Brain pericyte (primary cell): ENCODE data around the gene ZFPM1.

Experiments
- DNase-seq: peaks from one replicate; pipeline ENCODE4 v3.0.0-alpha.2; 2012; ENCODE audit warnings: low read depth, low spot score

ZFPM1 gene

DNA sequence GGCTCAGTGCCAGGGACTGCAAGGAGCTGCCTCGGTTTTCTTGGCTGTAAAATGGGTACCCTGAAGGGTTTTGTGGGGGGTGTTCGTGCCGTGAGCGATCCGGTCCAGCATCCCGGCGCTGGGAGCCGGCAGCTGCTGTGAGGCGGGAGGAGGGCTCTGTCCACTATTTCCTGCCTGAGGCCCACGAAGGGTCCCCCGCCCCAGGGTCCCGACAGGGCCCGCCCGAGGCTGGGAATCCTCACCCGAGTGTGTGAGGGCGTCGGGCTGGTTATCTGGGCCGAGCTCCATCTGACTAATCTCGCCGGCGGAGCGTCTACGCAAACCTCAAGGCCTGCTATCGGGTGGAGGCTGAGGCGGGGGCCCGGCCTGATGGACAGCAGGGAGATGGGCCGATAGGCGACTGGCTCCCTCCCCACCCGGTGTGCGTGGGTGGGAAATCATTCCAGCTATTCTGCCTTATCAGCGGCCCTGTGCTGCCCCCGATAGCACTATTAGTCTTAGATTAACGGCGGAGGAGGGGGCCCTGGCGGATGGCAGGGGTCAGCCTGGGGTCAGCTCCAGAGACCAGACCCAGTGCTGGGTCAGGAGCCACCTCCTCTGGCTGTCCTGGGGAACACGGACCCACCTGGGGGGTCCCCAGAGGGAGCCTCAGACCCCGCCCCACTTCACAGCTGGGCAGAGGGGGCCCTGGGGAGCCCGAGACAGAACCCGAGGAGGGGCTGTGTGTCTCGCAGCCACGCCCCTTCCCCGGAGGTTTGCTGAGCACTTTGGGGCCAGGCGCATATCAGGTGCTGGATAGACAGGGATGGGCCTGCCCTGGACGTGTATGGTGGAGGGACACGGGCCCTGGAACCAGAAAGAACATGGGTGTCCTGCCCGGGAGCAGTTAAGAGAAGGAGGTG lies 44.7 kb downstream of the ZFPM1 start:
- no peak for DNase-seq

DNA sequence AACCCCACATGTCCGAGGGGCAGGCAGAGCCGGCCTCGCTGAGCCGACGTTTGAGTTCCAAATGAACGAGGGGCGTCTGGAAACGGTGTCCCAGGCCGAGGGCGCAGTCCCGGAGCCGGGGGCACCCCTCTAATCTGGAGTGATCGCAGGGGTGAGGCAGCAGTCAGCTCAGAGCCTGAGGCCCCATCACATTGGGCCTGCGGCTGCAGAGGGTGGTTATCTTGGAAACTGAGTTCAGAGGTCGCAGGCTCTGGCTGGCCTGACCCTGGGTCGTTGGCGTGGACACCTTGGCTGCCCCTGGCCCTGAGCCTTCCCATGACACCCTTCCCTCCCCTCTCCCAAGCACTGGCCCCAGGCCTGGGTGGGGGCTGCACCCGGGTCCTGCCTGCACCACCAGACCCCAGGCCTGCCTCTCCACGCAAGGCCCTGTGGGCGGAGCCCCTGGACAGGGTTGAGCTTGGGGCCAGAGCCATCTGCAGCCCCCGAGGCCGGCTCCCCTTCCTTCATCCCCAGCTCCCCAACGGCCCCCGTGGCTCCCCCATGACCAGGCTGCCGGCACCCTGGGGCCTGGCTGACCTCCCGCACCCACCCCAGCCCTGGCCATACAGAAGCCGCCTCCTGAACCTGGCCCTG lies 45.6 kb downstream of the ZFPM1 start:
- no peak for DNase-seq

DNA sequence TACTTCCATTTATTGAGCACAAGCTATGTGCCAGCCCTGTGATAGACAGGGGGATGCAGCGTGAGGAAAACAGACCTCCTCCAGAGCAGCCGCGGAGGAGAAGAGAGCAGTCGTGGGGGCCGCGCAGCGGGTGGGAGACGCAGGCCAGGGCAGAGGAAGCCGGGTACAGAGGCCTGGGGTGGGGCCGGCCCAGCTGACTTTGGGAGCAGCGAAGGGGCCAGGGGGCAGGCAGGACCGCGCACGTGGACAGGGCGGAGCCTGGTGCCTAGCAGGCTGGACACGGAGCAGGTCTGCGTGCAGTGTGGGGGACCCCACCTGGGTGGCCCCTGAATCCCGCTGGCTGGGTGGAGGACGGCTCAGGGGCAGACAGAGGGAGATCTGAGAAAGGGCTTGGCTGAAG lies 46.2 kb downstream of the ZFPM1 start:
- no peak for DNase-seq

DNA sequence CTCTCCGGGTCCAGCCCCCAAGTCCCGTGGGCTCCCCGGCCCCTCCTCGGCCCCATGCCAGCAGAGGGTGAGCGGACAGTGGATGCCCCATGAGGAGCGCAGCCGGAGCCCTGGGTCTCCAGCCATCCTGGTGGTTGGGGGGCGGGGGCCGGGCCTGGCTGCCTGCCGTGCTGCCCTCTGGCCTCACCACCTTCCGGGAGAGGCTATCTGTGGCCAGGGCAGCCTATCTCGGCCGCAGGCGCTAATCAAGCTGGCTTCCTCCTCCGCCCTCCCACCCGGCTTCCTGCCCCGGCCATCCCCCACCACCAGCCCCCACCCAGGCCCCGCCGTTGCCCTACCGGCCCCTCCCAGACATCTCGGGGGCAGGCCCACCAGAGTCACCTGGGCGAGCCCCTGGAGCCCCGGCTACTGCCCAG lies 46.8 kb downstream of the ZFPM1 start:
- no peak for DNase-seq

DNA sequence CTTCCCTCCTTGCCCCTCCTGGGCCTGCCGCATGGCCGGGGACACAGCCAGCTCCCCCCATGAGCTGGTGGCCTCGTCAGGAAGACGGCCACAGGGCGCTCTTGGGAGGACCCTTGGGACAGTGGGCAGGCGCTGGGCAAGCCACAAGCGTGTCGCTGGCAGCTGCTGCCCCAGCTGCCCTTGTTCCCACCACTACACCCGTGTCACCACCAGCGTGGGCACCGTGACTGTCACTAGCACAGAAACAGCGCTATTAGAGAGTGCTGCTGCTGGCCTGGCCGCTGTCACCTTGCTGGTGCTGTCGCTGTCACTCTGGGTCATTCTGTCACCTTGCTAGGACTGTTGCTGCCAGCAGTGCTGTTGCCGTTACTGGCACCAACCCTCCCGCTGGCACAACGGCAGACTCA lies 47.2 kb downstream of the ZFPM1 start:
- DNase-seq = no peak

DNA sequence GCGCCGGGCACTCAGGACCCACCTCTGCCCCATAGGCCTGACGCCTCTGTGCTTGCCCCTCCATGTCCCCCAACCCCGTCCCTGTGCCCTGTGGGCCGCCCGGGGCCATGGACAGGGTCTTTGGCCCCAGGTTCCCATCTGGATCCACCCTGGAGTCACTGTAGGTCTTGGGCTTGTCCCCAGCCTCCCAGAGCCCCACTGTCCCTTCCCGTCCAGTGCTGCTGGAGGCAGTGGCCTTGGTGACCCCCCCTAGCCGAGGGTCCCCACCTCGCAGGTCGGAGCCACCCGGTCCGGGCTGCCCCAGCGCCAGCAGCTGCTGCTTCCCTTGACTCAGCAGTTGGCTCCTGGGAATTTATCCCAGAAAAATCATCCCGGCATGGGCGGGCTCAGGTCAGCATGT lies 49.3 kb downstream of the ZFPM1 start:
- DNase-seq = no peak

DNA sequence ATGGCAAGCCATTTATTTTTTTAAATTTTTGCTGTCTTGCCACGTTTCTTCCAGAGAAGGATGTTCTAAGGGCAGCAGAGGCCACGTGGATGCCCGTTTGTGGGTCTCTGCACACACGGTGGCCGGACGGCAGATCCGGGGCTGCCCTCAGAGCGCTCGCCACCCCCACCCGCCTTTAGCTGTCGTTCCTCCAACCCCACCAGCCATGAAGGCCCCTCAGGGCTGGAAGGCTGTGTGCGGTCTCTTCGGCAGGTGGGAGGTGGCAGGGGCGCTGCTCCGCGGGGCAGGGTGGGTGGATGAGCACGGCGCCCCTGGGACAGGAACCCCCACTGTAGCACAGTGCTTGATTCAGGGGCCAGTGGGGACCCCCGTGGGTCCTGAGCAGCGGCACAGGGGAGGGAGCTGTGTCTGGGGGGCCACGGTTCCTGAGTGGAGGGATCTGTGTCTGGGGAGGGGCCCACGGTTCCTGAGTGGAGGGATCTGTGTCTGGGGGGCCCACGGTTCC lies 49.7 kb downstream of the ZFPM1 start:
- no peak for DNase-seq

DNA sequence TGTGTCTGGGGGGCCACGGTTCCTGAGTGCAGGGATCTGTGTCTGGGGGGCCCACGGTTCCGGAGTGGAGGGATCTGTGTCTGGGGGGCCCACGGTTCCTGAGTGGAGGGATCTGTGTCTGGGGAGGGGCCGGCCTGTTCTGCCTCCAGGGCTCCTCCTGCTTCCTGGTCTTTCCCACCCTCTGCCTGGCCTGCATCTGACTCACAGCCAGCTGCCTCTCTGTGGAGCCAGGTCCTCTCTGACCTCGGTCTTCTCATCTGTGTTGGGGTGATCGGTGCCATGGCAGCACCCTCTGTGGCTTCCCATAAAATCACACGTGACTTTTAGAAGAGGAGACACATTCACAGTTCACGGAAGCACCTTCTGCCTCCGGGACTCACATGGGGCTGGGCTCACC lies 50.3 kb downstream of the ZFPM1 start:
- DNase-seq = no peak

DNA sequence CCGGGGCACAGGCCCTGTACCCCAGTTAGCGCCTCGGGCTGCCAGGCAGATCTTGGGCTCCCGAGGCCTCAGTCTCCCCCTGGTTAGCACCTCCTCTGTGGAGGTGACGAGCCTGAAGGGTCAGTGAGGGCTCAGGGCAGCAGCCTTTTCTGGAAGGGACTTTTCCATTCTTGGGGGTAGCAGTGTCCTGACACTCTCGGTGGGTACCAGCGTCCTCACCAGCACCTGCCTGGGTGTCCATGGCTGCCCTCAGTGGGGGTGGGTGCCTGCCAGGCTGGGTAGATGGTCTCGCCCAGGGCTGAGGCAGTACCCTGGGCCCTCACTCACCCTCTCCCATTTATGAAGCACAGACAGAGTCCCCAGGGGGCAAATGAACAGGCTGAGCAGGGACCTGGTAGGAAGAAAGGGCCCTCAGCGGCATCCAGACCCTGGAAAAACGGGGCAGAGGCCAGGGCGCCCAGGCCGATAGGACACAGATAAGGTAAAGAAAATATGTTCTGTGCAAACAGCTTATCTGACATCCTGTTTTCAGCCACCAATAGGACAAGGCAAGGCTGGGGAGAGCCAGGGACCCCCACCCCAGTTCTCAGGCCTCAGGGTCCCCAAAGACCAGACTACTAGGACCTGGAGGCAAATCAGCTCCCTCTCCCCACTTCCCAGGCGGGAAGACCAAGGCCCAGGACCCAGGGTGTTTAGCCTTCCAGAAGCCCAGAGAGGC lies 50.9 kb downstream of the ZFPM1 start:
- DNase-seq = no peak

DNA sequence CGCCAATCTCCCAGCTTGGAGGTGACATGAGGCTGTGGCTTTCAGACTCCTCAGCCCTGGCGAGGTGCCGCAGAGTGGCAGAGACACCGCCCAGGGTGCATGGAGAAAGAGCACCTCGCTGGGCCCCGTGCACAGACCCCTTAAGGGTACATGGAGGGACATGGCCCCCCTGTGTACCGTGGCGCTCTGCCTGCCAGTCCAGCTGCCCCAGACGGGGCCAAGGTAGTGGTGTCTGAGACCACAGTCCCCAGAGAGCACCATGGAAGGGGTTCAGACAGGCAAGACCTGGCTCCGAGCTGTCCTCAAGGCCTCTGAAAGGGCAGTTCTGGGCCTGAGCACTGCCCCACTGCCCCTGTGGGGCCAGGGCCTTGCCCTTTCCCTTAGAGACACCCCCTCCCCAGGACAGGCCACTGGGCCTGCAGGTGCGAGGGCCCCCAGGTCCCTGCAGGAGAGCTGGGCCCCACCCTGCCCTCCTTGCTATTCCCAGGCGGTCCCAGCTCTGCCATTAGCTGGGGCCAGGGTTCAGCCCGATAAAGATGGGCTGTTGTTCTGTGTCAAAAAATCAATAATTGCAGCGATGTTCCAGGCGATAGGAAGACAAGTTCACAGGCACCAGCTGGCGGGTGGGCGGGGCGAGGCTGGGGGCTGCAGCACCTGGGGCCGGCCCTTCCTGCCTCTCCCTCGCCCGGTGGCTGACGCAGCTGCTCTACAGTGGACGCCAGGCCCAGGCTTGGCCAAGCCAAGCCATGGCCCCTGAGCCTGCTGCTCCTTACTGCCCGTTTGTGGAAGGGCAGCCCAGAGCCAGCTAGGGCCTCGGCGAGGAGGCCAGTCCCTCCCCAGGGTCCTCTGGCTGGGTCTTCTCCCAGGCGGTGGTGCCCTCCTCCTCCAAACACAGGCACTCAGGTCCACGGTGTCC lies 51.7 kb downstream of the ZFPM1 start:
- no peak for DNase-seq

DNA sequence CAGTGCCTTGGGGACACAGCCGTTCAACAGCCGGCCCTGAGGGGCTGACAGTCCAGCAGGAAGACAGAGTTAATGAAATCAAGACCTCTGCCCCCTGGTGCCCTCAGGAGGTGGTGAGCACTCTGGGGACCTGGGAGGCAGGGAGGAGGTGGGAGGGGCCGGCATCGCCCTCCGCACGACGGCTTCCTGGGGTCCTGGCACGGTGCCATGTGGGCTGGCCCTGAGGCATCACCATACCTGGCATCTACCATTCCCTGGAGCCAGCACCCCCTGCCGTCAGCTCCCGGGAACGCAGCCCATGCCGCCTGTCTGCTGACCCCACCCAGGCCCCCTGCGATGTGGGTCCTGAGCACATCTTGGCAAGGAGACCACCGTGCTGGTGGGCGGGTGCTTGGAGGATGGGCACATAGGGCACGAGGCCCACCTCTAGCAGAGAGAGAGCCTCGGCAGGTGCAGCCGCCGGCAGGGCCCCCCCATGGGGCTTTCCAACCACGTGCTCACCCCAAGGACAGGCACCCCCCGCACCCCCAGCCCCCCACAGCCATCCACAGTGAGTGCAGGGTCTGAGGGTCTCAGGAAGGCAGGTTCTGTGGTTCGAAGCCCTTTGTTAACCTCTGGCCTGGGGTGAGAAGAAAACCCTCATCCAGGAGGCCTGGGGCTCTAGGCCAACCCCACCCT lies 52.5 kb downstream of the ZFPM1 start:
- no peak for DNase-seq

DNA sequence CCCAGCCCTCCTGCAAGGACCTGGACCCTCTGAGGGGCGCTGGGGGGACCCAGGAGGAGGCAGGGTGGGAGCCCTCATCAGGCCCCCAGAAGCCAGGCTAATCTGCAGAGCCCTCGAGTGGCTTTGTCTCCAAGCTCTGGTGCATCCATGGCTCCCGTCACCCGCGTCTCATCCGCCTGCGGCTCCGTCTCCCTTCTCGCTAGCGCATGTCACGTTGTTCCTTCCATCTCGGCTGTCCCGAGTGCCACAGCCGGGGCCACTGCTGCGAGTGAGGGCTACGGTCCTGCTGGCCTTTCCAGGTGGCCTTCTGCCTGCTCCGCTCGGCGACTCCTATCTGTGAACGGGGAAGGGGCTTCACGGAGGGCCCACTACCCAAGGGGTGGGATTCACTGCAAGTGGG lies 53.6 kb downstream of the ZFPM1 start:
- no peak for DNase-seq

DNA sequence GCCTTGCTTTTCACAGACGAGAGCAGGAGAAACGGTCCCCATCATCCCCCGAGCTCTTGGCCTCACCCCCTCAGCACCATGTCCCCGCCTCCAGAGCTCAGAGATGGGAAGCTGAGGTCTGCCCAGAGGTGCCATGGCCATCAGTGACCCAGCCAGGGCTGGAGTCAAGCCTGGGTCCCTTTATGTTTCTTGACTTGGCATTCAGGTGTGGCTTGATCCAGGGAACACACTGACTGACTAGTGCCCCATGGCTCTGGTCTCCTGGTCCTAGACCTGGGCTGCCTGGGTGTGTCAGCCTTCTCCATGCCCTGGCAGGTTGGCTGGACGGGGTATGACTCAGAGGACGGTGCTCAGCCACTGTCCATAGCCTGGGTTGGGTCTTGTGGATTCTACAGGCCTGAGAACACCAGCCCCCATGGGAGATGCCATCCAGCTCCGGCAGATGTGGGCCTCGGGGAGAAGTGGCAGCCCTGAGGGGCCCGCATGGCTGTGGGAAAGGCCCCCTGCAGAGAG lies 54.2 kb downstream of the ZFPM1 start:
- DNase-seq = no peak

DNA sequence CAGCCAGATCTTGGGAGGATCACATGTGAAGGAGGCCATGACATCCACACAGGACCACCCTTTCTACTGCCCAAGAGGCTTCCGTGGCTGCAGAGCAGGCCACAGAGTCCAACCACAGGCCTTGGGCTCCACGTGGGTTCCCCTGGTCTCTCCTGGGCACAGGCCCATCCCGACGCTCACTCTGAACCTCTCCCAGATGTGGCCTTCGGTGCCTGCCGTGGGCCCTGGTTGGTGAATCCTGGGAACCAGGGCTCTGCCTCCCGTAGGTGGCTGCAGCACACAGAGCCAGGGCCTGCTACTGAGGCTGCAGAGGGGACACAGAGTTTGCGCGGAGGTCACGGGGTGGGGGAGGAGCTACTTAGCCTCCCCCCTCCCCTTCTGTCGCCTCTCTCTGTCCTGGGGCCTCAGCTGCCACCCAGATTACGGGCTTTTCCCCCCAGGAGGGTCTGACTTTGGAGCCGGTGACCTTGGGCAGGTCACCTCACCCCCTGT lies 55.3 kb downstream of the ZFPM1 start:
- DNase-seq = no peak

DNA sequence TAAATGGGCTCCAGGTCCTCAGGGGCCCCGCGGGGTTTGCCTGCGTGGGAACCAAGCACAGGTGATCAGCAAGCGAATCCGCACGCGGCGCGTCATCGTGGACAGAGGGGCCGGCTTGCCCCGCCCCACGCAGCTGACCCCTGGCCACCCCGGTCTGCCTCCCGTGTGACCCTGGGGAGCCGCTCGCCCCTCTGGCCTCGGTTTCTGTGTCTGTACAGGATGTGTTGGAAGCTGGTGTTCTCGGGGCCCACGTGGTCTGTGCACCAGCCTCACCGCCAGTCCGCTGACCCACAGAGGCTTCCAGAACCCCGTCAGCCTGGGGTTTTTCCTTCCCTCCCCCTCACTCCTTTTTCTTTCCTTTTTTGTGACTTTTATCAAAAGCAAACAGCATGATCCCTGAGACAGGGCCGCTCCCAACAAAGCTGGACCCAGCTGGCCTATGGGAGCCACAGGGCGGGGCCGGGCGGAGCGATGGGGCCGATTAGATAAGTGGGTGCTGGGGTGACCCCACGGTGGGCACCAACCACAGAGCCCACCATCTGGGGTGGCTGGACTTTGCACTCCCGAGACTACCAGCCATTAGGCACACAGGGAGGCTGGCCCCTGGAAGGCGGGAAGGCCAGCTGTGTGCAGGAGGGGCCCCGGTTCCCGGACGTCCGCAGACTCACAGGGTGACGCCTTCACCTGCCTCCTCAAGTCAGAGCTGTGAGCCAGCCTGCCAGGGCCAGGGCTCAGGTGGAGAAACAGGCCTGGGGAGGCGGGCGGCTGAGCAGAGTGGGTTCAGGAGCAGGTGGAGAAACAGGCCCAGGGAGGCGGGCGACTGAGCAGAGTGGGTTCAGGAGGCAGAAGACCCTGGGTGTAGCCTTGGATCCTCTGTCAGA lies 56.0 kb downstream of the ZFPM1 start:
- no peak for DNase-seq

DNA sequence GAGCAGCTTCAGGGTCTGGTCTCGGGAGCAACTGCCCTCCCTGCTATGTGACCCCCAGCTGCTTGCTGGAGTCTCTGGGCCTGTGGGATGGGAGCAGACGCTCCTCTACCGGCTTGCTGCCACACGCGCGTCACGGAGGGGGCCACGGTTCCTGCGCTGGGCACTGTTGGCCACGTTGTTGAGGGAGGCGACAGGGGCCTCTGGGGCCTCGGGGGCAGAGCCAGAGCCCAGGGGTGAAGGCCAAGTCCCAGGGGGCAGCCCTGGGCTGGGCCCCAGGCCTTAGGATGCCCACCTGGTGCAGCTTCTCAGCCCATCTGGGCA lies 56.6 kb downstream of the ZFPM1 start:
- no peak for DNase-seq

DNA sequence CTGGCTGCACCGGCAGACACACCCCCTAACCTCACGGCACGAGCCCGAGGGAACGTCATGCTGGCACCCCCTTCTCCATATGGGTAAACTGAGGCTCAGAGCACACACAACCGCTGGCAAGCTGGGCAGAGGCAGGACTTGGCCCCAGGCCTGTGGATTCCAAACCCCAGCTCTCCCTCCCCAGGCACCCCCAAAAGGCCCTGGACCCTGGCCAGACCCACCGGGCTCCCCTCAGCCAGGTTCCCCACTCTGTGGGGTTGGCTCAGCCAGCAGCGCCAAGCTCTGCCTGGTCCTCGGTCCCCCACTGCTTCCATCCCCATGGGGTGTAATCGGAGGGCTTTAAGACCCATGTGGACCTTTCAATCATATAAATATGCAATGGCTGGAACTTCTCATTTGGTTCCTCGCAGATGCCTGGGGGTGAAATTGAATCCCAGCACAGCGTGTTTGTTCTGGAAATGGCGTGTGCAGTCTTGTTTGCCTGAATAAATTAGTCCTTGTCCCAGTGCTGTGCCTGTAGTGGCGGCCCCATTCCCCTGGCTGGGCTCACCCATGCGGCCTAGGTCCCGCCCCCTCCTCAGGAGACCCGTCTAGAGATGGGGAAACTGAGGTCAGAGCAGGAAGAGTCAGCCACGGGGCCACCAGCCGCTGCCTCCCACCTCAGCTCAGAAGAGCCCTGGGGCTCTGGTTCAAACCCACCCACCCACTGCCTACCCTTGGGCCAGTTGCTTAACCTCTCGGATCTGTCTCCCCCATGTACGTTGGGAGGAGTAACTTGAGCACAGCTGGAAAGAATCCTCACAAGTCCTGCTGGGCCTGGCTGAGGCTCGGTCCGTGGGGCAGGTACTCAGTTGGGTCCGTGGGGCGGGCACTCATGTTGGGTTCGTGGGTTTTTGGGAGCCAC lies 57.3 kb downstream of the ZFPM1 start:
- DNase-seq = no peak

DNA sequence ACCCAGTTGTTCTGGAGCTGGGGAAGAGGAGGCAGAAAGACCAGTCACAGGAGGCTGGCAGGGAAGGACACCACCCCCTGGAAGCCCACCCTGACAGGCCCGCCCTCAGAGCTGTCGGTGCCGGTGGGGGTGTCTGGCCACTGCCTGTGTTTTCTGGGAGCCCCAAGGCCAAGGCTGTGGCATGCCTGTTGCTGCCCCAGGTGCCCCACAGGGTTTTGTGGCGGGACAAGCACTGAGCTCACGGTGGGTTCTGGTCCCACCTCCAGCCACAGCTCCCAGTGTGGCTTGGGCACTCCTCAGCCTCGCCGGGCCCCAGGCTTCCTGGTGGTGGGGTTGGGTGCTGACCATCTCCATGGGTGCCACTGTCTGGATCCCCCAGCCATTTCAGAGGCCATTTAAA lies 58.0 kb downstream of the ZFPM1 start:
- no peak for DNase-seq
